ENCODE data around the gene SERTM2.

SERTM2 gene

GRCh38 chrX:111503485-111503993 lies 7.9 kb upstream of the SERTM2 start:
- H3K4me1 ChIP-seq (ENCODE audit: control insufficient read depth in 2 of 2, insufficient read depth in 2 of 2, low read length in 2 of 2): no peaks in the 10 kb centered on the region
- H3K4me3 ChIP-seq (ENCODE audit: low read length in 2 of 2): no peak overlapping the region
- H3K36me3 ChIP-seq (ENCODE audit: control insufficient read depth in 2 of 2, insufficient read depth in 2 of 2, low read length in 2 of 2): no peaks in the 10 kb centered on the region
- H3K27ac ChIP-seq (ENCODE audit: low read depth in 2 of 2, low read length in 2 of 2): no peak overlapping the region
- H3K9ac ChIP-seq (ENCODE audit: low read depth in 1 of 2, low read length in 2 of 2): no peak overlapping the region
- H3K9me3 ChIP-seq (ENCODE audit: control insufficient read depth in 2 of 2, low read length in 2 of 2): no peaks in the 10 kb centered on the region
- peaks cover 3% of the 10 kb centered on the region in 2 donors for H3K27me3 ChIP-seq (ENCODE audit: control insufficient read depth in 2 of 2, insufficient read depth in 2 of 2, low read length in 2 of 2)

GRCh38 chrX:111504941-111505340 lies 6.5 kb upstream of the SERTM2 start:
- no peak overlapping the region for H3K4me3 ChIP-seq (ENCODE audit: low read length in 2 of 2)
- H3K27me3 ChIP-seq (ENCODE audit: control insufficient read depth in 2 of 2, insufficient read depth in 2 of 2, low read length in 2 of 2): peaks cover 3% of the 10 kb centered on the region in 2 donors
- no peaks in the 10 kb centered on the region for H3K9me3 ChIP-seq (ENCODE audit: control insufficient read depth in 2 of 2, low read length in 2 of 2)
- H3K27ac ChIP-seq (ENCODE audit: low read depth in 2 of 2, low read length in 2 of 2): no peak overlapping the region
- no peak overlapping the region for H3K9ac ChIP-seq (ENCODE audit: low read depth in 1 of 2, low read length in 2 of 2)
- H3K4me1 ChIP-seq (ENCODE audit: control insufficient read depth in 2 of 2, insufficient read depth in 2 of 2, low read length in 2 of 2): no peaks in the 10 kb centered on the region
- no peaks in the 10 kb centered on the region for H3K36me3 ChIP-seq (ENCODE audit: control insufficient read depth in 2 of 2, insufficient read depth in 2 of 2, low read length in 2 of 2)

- Histone ChIP-seq H3K27ac (ENCODE audit: low read depth in 2 of 2, low read length in 2 of 2) (no peak overlapping the region), H3K27me3 (ENCODE audit: control insufficient read depth in 2 of 2, insufficient read depth in 2 of 2, low read length in 2 of 2) (peaks cover 3% of the 10 kb centered on the region in 2 donors), H3K4me3 (ENCODE audit: low read length in 2 of 2) (no peak overlapping the region), H3K9me3 (ENCODE audit: control insufficient read depth in 2 of 2, low read length in 2 of 2) (no peaks in the 10 kb centered on the region), H3K9ac (ENCODE audit: low read depth in 1 of 2, low read length in 2 of 2) (no peak overlapping the region), H3K36me3 (ENCODE audit: control insufficient read depth in 2 of 2, insufficient read depth in 2 of 2, low read length in 2 of 2) (no peaks in the 10 kb centered on the region), H3K4me1 (ENCODE audit: control insufficient read depth in 2 of 2, insufficient read depth in 2 of 2, low read length in 2 of 2) (no peaks in the 10 kb centered on the region)
Measured at GRCh38 chrX:111505783-111506182, 5.7 kb upstream of the SERTM2 start.

- H3K36me3 ChIP-seq (ENCODE audit: control insufficient read depth in 2 of 2, insufficient read depth in 2 of 2, low read length in 2 of 2): no peaks in the 10 kb centered on the region
- H3K4me1 ChIP-seq (ENCODE audit: control insufficient read depth in 2 of 2, insufficient read depth in 2 of 2, low read length in 2 of 2): no peaks in the 10 kb centered on the region
- H3K27me3 ChIP-seq (ENCODE audit: control insufficient read depth in 2 of 2, insufficient read depth in 2 of 2, low read length in 2 of 2): peaks cover 3% of the 10 kb centered on the region in 2 donors
- no peak overlapping the region for H3K27ac ChIP-seq (ENCODE audit: low read depth in 2 of 2, low read length in 2 of 2)
- H3K4me3 ChIP-seq (ENCODE audit: low read length in 2 of 2): no peak overlapping the region
- H3K9ac ChIP-seq (ENCODE audit: low read depth in 1 of 2, low read length in 2 of 2): no peak overlapping the region
- no peaks in the 10 kb centered on the region for H3K9me3 ChIP-seq (ENCODE audit: control insufficient read depth in 2 of 2, low read length in 2 of 2)
Measured at GRCh38 chrX:111506826-111507225, 4.6 kb upstream of the SERTM2 start.

GRCh38 chrX:111507933-111508332 lies 3.5 kb upstream of the SERTM2 start:
- H3K4me1 ChIP-seq (ENCODE audit: control insufficient read depth in 2 of 2, insufficient read depth in 2 of 2, low read length in 2 of 2): no peaks in the 10 kb centered on the region
- H3K27ac ChIP-seq (ENCODE audit: low read depth in 2 of 2, low read length in 2 of 2): no peak overlapping the region
- no peaks in the 10 kb centered on the region for H3K9me3 ChIP-seq (ENCODE audit: control insufficient read depth in 2 of 2, low read length in 2 of 2)
- H3K4me3 ChIP-seq (ENCODE audit: low read length in 2 of 2): no peak overlapping the region
- H3K9ac ChIP-seq (ENCODE audit: low read depth in 1 of 2, low read length in 2 of 2): no peak overlapping the region
- H3K36me3 ChIP-seq (ENCODE audit: control insufficient read depth in 2 of 2, insufficient read depth in 2 of 2, low read length in 2 of 2): no peaks in the 10 kb centered on the region
- H3K27me3 ChIP-seq (ENCODE audit: control insufficient read depth in 2 of 2, insufficient read depth in 2 of 2, low read length in 2 of 2): peaks cover 3% of the 10 kb centered on the region in 2 donors

GRCh38 chrX:111515298-111515697 lies 3.9 kb downstream of the SERTM2 start:
- no peak overlapping the region for H3K4me3 ChIP-seq (ENCODE audit: low read length in 2 of 2)
- no peaks in the 10 kb centered on the region for H3K4me1 ChIP-seq (ENCODE audit: control insufficient read depth in 2 of 2, insufficient read depth in 2 of 2, low read length in 2 of 2)
- no peak overlapping the region for H3K9ac ChIP-seq (ENCODE audit: low read depth in 1 of 2, low read length in 2 of 2)
- H3K9me3 ChIP-seq (ENCODE audit: control insufficient read depth in 2 of 2, low read length in 2 of 2): no peaks in the 10 kb centered on the region
- no peaks in the 10 kb centered on the region for H3K36me3 ChIP-seq (ENCODE audit: control insufficient read depth in 2 of 2, insufficient read depth in 2 of 2, low read length in 2 of 2)
- H3K27ac ChIP-seq (ENCODE audit: low read depth in 2 of 2, low read length in 2 of 2): no peak overlapping the region
- H3K27me3 ChIP-seq (ENCODE audit: control insufficient read depth in 2 of 2, insufficient read depth in 2 of 2, low read length in 2 of 2): no peaks in the 10 kb centered on the region

GRCh38 chrX:111518667-111519066 lies 7.2 kb downstream of the SERTM2 start:
- Histone ChIP-seq H3K9me3 (ENCODE audit: control insufficient read depth in 2 of 2, low read length in 2 of 2) (no peaks in the 10 kb centered on the region), H3K27ac (ENCODE audit: low read depth in 2 of 2, low read length in 2 of 2) (no peak overlapping the region), H3K4me3 (ENCODE audit: low read length in 2 of 2) (no peak overlapping the region), H3K4me1 (ENCODE audit: control insufficient read depth in 2 of 2, insufficient read depth in 2 of 2, low read length in 2 of 2) (no peaks in the 10 kb centered on the region), H3K9ac (ENCODE audit: low read depth in 1 of 2, low read length in 2 of 2) (no peak overlapping the region), H3K36me3 (ENCODE audit: control insufficient read depth in 2 of 2, insufficient read depth in 2 of 2, low read length in 2 of 2) (no peaks in the 10 kb centered on the region), H3K27me3 (ENCODE audit: control insufficient read depth in 2 of 2, insufficient read depth in 2 of 2, low read length in 2 of 2) (no peaks in the 10 kb centered on the region)

- Histone ChIP-seq H3K36me3 (ENCODE audit: control insufficient read depth in 2 of 2, insufficient read depth in 2 of 2, low read length in 2 of 2) (no peaks in the 10 kb centered on the region), H3K9me3 (ENCODE audit: control insufficient read depth in 2 of 2, low read length in 2 of 2) (no peaks in the 10 kb centered on the region), H3K27ac (ENCODE audit: low read depth in 2 of 2, low read length in 2 of 2) (no peak overlapping the region), H3K4me1 (ENCODE audit: control insufficient read depth in 2 of 2, insufficient read depth in 2 of 2, low read length in 2 of 2) (no peaks in the 10 kb centered on the region), H3K4me3 (ENCODE audit: low read length in 2 of 2) (no peak overlapping the region), H3K9ac (ENCODE audit: low read depth in 1 of 2, low read length in 2 of 2) (no peak overlapping the region), H3K27me3 (ENCODE audit: control insufficient read depth in 2 of 2, insufficient read depth in 2 of 2, low read length in 2 of 2) (no peaks in the 10 kb centered on the region)
Measured at GRCh38 chrX:111519215-111519614, 7.8 kb downstream of the SERTM2 start.

- H3K36me3 ChIP-seq (ENCODE audit: control insufficient read depth in 2 of 2, insufficient read depth in 2 of 2, low read length in 2 of 2): no peaks in the 10 kb centered on the region
- H3K4me3 ChIP-seq (ENCODE audit: low read length in 2 of 2): no peak overlapping the region
- H3K9me3 ChIP-seq (ENCODE audit: control insufficient read depth in 2 of 2, low read length in 2 of 2): no peaks in the 10 kb centered on the region
- H3K27me3 ChIP-seq (ENCODE audit: control insufficient read depth in 2 of 2, insufficient read depth in 2 of 2, low read length in 2 of 2): peaks cover 0 to 3% of the 10 kb centered on the region in 2 donors
- H3K27ac ChIP-seq (ENCODE audit: low read depth in 2 of 2, low read length in 2 of 2): no peak overlapping the region
- H3K4me1 ChIP-seq (ENCODE audit: control insufficient read depth in 2 of 2, insufficient read depth in 2 of 2, low read length in 2 of 2): no peaks in the 10 kb centered on the region
- no peak overlapping the region for H3K9ac ChIP-seq (ENCODE audit: low read depth in 1 of 2, low read length in 2 of 2)
Measured at GRCh38 chrX:111520506-111520905, 9.1 kb downstream of the SERTM2 start.

- no peaks in the 10 kb centered on the region for H3K9me3 ChIP-seq (ENCODE audit: control insufficient read depth in 2 of 2, low read length in 2 of 2)
- no peaks in the 10 kb centered on the region for H3K4me1 ChIP-seq (ENCODE audit: control insufficient read depth in 2 of 2, insufficient read depth in 2 of 2, low read length in 2 of 2)
- no peaks in the 10 kb centered on the region for H3K36me3 ChIP-seq (ENCODE audit: control insufficient read depth in 2 of 2, insufficient read depth in 2 of 2, low read length in 2 of 2)
- no peak overlapping the region for H3K9ac ChIP-seq (ENCODE audit: low read depth in 1 of 2, low read length in 2 of 2)
- peaks cover 0 to 3% of the 10 kb centered on the region in 2 donors for H3K27me3 ChIP-seq (ENCODE audit: control insufficient read depth in 2 of 2, insufficient read depth in 2 of 2, low read length in 2 of 2)
- H3K27ac ChIP-seq (ENCODE audit: low read depth in 2 of 2, low read length in 2 of 2): no peak overlapping the region
- no peak overlapping the region for H3K4me3 ChIP-seq (ENCODE audit: low read length in 2 of 2)
Measured at GRCh38 chrX:111521169-111521568, 9.7 kb downstream of the SERTM2 start.

GRCh38 chrX:111543212-111543741 lies 31.8 kb downstream of the SERTM2 start:
- H3K27ac ChIP-seq (ENCODE audit: low read depth in 2 of 2, low read length in 2 of 2): no peak overlapping the region
- H3K36me3 ChIP-seq (ENCODE audit: control insufficient read depth in 2 of 2, insufficient read depth in 2 of 2, low read length in 2 of 2): no peaks in the 10 kb centered on the region
- H3K4me1 ChIP-seq (ENCODE audit: control insufficient read depth in 2 of 2, insufficient read depth in 2 of 2, low read length in 2 of 2): no peaks in the 10 kb centered on the region
- H3K9ac ChIP-seq (ENCODE audit: low read depth in 1 of 2, low read length in 2 of 2): no peak overlapping the region
- H3K4me3 ChIP-seq (ENCODE audit: low read length in 2 of 2): no peak overlapping the region
- no peaks in the 10 kb centered on the region for H3K27me3 ChIP-seq (ENCODE audit: control insufficient read depth in 2 of 2, insufficient read depth in 2 of 2, low read length in 2 of 2)
- no peaks in the 10 kb centered on the region for H3K9me3 ChIP-seq (ENCODE audit: control insufficient read depth in 2 of 2, low read length in 2 of 2)
